GM18907 (cell line): ENCODE measurements around the gene AKIRIN1.
"Not testable (repeated sequence)": the region's sequence is repeated elsewhere in the genome, so short reads cannot be mapped to it uniquely, and the experiment has no call there.

Experiments
- ATAC-seq: cut with Tn5 transposase; IDR thresholded peaks from one replicate; pipeline ENCODE4 v1.9.1; 2021; ENCODE audit warnings: mild to moderate bottlenecking, moderate library complexity; ENCODE audit not compliant: unreplicated experiment

Gene AKIRIN1

GRCh38 chr1:39036678-39037077, 45.6 kb downstream of the AKIRIN1 start:
- ATAC-seq = no peak

DNA sequence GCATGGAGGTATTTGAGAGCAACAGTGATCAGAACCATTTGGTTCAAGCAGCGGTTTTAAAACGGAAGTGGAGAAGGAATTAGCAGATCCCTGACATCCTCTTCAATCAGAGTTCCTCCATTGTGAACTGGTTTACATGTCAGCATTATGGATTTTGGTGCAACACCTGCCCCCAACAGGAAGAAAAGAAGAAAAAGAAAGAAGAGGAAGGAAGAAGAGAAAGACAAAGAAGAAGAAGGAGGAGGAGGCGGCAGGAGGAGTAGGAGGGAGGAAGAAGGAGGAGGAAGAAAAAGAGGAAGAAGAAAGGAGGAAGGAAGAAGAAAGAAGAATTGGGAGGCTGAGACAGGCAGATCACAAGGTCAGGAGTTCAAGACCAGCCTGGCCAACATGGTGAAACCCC, 52.4 kb downstream of the AKIRIN1 start:
- ATAC-seq = no peak

- no peak for ATAC-seq
Measured at GRCh38 chr1:39044762-39045161, 53.7 kb downstream of the AKIRIN1 start.

DNA sequence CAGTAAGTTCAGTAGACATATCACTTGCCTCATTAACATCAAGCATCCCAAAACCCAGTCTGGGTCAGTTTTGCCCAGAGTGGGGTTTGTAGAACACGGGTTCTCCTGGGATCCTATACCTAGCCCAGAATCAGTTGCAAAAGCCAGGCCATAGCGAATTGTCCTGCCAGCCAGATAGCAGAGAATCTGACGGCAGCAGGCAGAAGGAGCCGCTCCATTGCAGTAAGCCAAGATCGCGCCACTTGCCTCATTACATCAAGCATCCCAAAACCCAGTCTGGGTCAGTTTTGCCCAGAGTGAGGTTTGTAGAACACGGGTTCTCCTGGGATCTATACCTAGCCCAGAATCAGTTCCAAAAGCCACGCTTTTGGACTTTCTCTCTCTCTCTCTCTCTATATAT, 54.2 kb downstream of the AKIRIN1 start:
- ATAC-seq = no peak

DNA sequence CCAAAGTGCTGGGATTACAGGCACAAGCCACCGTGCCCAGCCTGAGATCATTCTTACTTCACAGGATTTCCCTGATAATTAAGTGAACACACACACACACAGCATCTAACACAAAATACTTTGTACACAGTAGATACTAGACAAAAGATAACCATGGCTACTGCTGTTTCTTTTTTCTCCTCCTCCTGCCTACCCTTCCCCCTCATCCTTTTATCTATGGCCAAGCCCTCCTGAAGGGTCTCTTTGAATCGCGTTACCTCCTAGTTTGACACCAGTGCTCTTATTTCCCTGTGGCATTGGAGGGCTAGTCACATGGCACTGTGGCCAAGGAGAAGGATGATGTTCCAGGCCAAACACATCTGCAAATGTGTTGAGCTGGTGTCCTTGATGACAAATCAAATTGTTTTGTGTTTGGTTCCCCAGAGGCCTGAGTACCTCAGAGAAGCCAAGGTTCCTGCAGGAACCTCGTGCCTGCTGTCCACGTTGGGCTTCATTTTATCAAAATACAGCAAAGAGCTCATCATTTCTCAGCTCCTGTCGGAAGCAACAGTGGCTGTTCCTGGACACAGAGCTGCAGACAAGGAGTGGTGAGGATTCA, 55.6 kb downstream of the AKIRIN1 start:
- no peak for ATAC-seq

- ATAC-seq = no peak
Measured at GRCh38 chr1:39047374-39048229, 56.5 kb downstream of the AKIRIN1 start.

- no peak for ATAC-seq
Measured at GRCh38 chr1:39048745-39049370, 57.8 kb downstream of the AKIRIN1 start.

DNA sequence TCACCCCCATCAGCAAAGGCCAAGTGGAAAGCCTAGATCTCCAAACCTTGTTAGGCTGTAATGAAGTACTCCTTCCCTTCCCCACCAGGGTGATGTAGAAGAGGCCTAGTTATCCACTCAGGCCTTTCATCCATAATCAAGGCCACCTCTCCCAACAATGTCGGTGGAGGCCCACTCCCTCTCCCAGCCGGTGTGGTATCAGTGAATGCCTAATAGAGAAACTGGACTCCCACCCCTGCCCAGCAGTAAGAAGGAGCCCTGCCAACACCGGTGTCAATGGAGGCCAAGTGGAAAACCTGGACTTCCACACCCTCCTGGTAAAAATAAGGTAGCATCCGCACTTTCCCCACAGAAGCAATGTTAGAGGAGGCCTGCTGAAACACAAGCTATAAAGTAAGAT, 58.9 kb downstream of the AKIRIN1 start:
- no peak for ATAC-seq

GRCh38 chr1:39051193-39051850, 60.2 kb downstream of the AKIRIN1 start:
- ATAC-seq = not testable (repeated sequence)

DNA sequence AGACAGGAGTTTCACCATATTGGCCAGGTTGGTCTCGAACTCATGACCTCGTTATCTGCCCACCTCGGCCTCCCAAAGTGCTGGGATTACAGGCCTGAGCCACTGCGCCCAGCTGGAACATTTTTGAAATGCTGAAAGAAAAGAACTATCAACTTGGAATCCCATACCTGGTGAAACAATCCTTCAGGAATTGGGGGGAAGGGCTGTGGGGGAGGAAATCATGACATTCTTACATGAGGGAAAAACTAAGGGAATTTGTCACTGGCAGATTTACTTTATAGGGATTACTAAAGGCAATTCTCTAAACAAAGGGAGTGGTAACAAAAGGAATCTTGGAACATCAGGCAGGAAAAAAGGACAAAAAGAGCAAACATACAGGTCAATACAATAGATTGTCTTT, 60.9 kb downstream of the AKIRIN1 start:
- no peak for ATAC-seq

DNA sequence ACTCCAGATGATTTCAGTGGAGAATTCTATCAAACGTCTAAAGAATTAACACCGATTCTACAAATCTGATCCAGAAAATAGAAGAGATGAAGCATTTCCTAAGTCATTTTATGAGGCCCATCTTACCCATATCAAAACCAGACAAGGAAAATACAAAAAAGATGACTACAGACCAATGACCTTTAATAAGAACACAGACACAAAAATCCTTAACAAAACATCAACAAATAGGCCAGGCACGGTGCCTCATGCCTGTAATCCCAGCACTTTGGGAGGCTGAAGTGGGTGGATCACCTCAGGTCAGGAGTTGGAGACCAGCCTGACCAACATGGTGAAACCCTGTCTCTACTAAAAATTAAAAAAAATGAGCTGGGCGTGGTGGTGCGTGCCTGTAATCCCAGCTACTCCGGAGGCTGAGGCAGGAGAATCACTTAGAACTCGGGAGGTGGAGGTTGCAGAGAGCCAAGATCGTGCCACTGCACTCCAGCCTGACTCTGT, 64.2 kb downstream of the AKIRIN1 start:
- ATAC-seq = not testable (repeated sequence)
